Lung (tissue), 16 donors: ENCODE measurements around the gene HNF4A. TPM values are rescaled to one million over a fixed set of nuclear protein-coding genes. Genes with fewer than 3 reads are reported as not detected.
A peak's percentile ranks its signal among the peaks of the same experiment; 100 is the strongest.

ENCODE experiments used
- ATAC-seq: fragments of 200-7000 bp; cut with Tn5 transposase; one replicate; pipeline ENCODE4 v1.9.1; 2020; ENCODE audit warnings: moderate number of reproducible peaks; ENCODE audit not compliant: insufficient read depth, low FRiP score
- DNase-seq, 3 donors: peaks; one replicate each; pipeline ENCODE4 v3.0.0-alpha.2; 2013 to 2017
- H3K27ac ChIP-seq, 2 donors: one replicate each; pipeline ENCODE4 v1.5.1; 2013; ENCODE audit warnings: mild to moderate bottlenecking in 2 of 2, moderate library complexity in 2 of 2, control low read depth in 1 of 2, inconsistent platforms in 1 of 2, low read depth in 1 of 2, low read length in 1 of 2
- H3K27me3 ChIP-seq, 3 donors: one replicate each; pipeline ENCODE4 v1.5.1; 2013; ENCODE audit warnings: low read length in 2 of 3; ENCODE audit not compliant: control insufficient read depth in 3 of 3, insufficient read depth in 3 of 3
- H3K36me3 ChIP-seq, 4 donors: one replicate each; pipeline ENCODE4 v1.5.1; 2013; ENCODE audit warnings: low read length in 4 of 4, mild to moderate bottlenecking in 1 of 4, moderate library complexity in 1 of 4; ENCODE audit not compliant: control insufficient read depth in 4 of 4, insufficient read depth in 4 of 4
- H3K4me1 ChIP-seq, 5 donors: one replicate each; pipeline ENCODE4 v1.5.1; 2013; ENCODE audit warnings: low read length in 5 of 5, mild to moderate bottlenecking in 2 of 5, moderate library complexity in 1 of 5; ENCODE audit not compliant: control insufficient read depth in 5 of 5, insufficient read depth in 5 of 5
- H3K4me3 ChIP-seq: one replicate; pipeline ENCODE4 v1.5.1; 2013; ENCODE audit warnings: mild to moderate bottlenecking, control low read depth, moderate library complexity
- H3K9ac ChIP-seq, 2 donors: one replicate each; pipeline ENCODE4 v1.5.1; 2013; ENCODE audit warnings: low read length in 2 of 2, control low read depth in 1 of 2; ENCODE audit not compliant: insufficient read depth in 1 of 2
- H3K9me3 ChIP-seq, 4 donors: one replicate each; pipeline ENCODE4 v1.5.1; 2013; ENCODE audit warnings: low read length in 3 of 4, mild to moderate bottlenecking in 1 of 4, moderate library complexity in 1 of 4; ENCODE audit not compliant: control insufficient read depth in 4 of 4, insufficient read depth in 3 of 4
- CTCF ChIP-seq: IDR thresholded peaks from 2 replicates; pipeline ENCODE4 v1.5.1; 2012; ENCODE audit warnings: mild to moderate bottlenecking; ENCODE audit errors: control extremely low read depth, extremely low read depth
- WGBS, 2 donors: extraction: QIAGEN DNeasy Blood & Tissue Kit; methylation state at CpG; one replicate each; pipeline ENCODE4 v1.1.7; 2013; 5-methylcytosine and 5-hydroxymethylcytosine counted together
- long read RNA-seq, 5 donors: transcript quantifications; one replicate each; lab custom pipeline, GENCODE V29; 2026
- polyA plus RNA-seq, 2 donors: library from polyadenylated mRNA; stranded (reverse); fragments of 200-250 nt; gene quantifications; one replicate each; pipeline ENCODE4 v1.2.1, GENCODE V29; 2013
- total RNA-seq, 2 donors: library from RNA; depleted of rRNA in 1 of 2; stranded (reverse); fragments of >200 nt in 1 of 2; gene quantifications; one replicate each; pipeline ENCODE4 v1.2.1, GENCODE V29; 2014 to 2021
- donor health status: control.
- donor health status: control.
- donor health status: Bipolar disorder and iron deficiency.
- donor health status: healthy.
- donor health status: DM: yes; HTN: yes; CAD: no.

Gene HNF4A
- total RNA-seq (1 to 10 TPM in 1 of 2 donors, under 1 TPM in 1; 0.67 to 1.3 TPM), polyA plus RNA-seq (under 1 TPM; 0.14 TPM)
- long read RNA-seq, donor 1 = 0 reads
- long read RNA-seq, donor 2 = 0 reads
- long read RNA-seq, donor 3 = 0 reads
- long read RNA-seq, donor 4 = 0 reads
- long read RNA-seq, donor 5 = 0 reads

DNA sequence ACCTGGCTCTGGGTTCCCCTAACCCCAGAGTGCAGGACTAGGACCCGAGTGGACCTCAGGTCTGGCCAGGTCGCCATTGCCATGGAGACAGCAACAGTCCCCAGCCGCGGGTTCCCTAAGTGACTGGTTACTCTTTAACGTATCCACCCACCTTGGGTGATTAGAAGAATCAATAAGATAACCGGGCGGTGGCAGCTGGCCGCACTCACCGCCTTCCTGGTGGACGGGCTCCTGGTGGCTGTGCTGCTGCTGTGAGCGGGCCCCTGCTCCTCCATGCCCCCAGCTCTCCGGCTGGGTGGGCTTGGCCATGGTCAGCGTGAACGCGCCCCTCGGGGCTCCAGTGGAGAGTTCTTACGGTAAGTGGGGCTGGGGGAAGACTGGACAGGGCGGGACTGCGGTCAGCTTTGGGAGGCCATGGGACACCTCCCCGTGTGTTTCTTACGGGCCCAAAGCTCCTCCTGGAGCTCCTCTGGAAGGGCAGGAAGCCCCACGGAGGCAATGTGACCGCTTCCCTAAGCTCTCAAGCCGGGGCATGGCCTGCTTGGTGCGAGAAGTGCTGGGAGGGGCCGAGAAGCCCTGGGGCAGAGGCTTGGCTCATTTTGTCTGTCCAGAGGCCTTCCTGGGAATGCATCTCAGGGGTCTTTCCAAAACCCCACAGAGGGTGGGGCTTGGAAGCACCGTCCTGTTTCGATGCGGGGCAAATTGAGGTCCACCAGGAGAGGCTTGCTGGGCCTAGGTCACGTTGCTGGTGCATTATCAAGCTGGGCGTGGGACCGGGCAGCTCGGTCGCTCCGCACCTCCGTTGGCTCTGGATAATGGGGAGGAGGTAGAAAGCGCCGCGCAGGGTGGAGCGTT, at the start of gene HNF4A:
HNF4A (plus strand) TSS at position 202 of the 855 bp plus-strand sequence; CDS start at position 308, 106 bp downstream.
- Histone ChIP-seq H3K4me1 (peaks cover 0 to 36% (median 16%) of the 10 kb centered on the region in 5 donors), H3K4me3 (no peak within 1 kb of the TSS), H3K9ac (no peak within 1 kb of the TSS), H3K27ac (no peak within 1 kb of the TSS), H3K9me3 (no peaks in the 10 kb centered on the region), H3K36me3 (no peaks in the 10 kb centered on the region), H3K27me3 (no peaks in the 10 kb centered on the region)
- ATAC-seq (no peak), DNase-seq (peak in 1 of 3 donors; percentile 16)
- no peak for TF ChIP-seq CTCF
- WGBS, 2 donors = 69 to 88% methylated on average over 40 of the region's 40 CpGs

GRCh38 chr20:44306927-44307326, 48.6 kb upstream of the HNF4A start:
- H3K27ac ChIP-seq = peak overlapping the region in 1 of 2 donors; percentile 0
- no peak for ATAC-seq
- H3K4me3 ChIP-seq = no peak overlapping the region
- H3K36me3 ChIP-seq = peaks cover 0 to 6% (median 0%) of the 10 kb centered on the region in 4 donors
- 90 to 94% methylated on average over 9 of the region's 9 CpGs for WGBS, 2 donors
- no peak overlapping the region for H3K9ac ChIP-seq
- H3K27me3 ChIP-seq = no peaks in the 10 kb centered on the region
- no peaks in the 10 kb centered on the region for H3K9me3 ChIP-seq
- no peak for DNase-seq
- no peak for TF ChIP-seq CTCF
- H3K4me1 ChIP-seq = peaks cover 4 to 26% (median 15%) of the 10 kb centered on the region in 5 donors

DNA sequence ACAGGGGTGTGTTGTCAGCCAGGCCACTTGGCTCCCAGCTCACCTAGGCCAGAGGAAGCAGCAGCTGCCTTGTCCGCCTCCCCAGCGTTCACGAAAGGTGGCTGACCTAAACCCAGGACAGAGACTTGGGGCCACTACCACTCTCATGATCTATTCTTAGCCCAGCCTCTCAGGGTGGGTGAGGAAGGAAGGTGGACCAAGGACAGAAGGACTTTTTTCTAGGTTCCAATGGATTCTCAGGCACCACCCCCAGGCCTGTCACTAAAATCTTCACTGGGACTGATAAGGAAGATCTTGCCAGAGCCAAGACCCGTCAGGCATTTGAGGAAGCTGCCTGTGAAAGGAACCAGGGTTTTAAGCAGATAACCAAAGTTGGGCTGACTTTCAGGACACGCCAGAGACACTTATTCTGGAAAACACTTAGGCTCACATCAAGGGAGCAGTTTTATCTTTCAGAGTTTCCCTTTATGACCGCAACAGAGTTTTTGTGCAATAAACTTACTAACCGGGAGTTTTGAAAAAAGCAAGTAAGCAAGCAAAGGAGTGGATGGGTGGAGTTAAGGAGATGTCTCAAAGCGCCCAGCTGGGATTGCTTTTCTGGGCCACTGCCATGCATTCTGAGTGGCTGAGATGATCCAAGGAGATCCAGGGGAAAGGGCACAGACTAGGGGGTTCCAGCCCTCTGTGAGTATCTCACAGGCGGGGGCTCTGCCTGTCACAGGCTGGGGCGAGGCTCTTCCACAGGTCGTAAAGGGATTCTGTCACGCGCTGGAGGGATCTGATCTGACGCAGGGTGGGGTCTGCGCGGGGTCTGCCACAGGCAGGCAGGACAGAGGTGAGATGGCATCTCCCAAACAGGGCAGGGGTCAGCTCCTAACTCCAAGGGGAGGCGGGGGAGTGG, 45.5 kb upstream of the HNF4A start:
- Histone ChIP-seq H3K9ac (peak overlapping the region; percentile 55 to 71), H3K27me3 (no peaks in the 10 kb centered on the region), H3K9me3 (no peaks in the 10 kb centered on the region), H3K36me3 (peaks cover 0 to 6% (median 0%) of the 10 kb centered on the region in 4 donors), H3K4me1 (peaks cover 4 to 11% (median 8%) of the 10 kb centered on the region in 5 donors), H3K4me3 (peak overlapping the region; percentile 91), H3K27ac (peak overlapping the region; percentile 15 to 85)
- WGBS, 2 donors = 20 to 22% methylated on average over 17 of the region's 17 CpGs
- DNase-seq (peak; percentile 43 to 75 (median 70)), ATAC-seq (peak; percentile 6)
- no peak for TF ChIP-seq CTCF
